Stimulated activated CD4-positive, alpha-beta T cell treated with anti-CD3 and anti-CD28 coated beads, Interleukin-1b, Interleukin-23, amount 100 ng/mL, for 4 hours (primary cell): ENCODE data around the gene SLC38A2.

ENCODE experiments used
- DNase-seq, 2 donors: peaks; one replicate each; pipeline ENCODE4 v3.0.0-alpha.2; 2020; ENCODE audit warnings: low read depth in 2 of 2

The SLC38A2 gene

GRCh38 chr12:46391630-46392029 lies 19.1 kb upstream of the SLC38A2 start:
- no peak for DNase-seq

GRCh38 chr12:46390881-46391280 lies 18.3 kb upstream of the SLC38A2 start:
- DNase-seq, result no peak

- no peak for DNase-seq
These were observed 17.7 kb upstream of the SLC38A2 start for GRCh38 chr12:46390304-46390703.

GRCh38 chr12:46389031-46389616 lies 16.6 kb upstream of the SLC38A2 start:
- no peak for DNase-seq

- DNase-seq, result no peak
These were observed 16.0 kb upstream of the SLC38A2 start for GRCh38 chr12:46388427-46389021.

- no peak for DNase-seq
These were observed 15.1 kb upstream of the SLC38A2 start for GRCh38 chr12:46387670-46388069.

GRCh38 chr12:46386877-46387629 lies 14.5 kb upstream of the SLC38A2 start:
- DNase-seq, result no peak

- no peak for DNase-seq
These were observed 13.8 kb upstream of the SLC38A2 start for GRCh38 chr12:46386360-46386867.

GRCh38 chr12:46385438-46385837 lies 12.9 kb upstream of the SLC38A2 start:
- no peak for DNase-seq

- no peak for DNase-seq
These were observed 12.1 kb upstream of the SLC38A2 start for GRCh38 chr12:46384451-46385309.

- DNase-seq, result peak; percentile 44 to 55
These were observed 11.3 kb upstream of the SLC38A2 start for GRCh38 chr12:46383654-46384450.

- DNase-seq, result peak; percentile 91
These were observed 10.5 kb upstream of the SLC38A2 start for GRCh38 chr12:46382964-46383653.

- no peak for DNase-seq
These were observed 9.9 kb upstream of the SLC38A2 start for GRCh38 chr12:46382408-46382963.

- DNase-seq, result no peak
These were observed 8.3 kb upstream of the SLC38A2 start for GRCh38 chr12:46380881-46381280.

- DNase-seq, result no peak
These were observed 7.6 kb upstream of the SLC38A2 start for GRCh38 chr12:46380022-46380796.

GRCh38 chr12:46379352-46379751 lies 6.8 kb upstream of the SLC38A2 start:
- DNase-seq, result no peak

- no peak for DNase-seq
These were observed 6.0 kb upstream of the SLC38A2 start for GRCh38 chr12:46378530-46378929.

- DNase-seq, result no peak
These were observed 5.1 kb upstream of the SLC38A2 start for GRCh38 chr12:46377678-46378077.

- DNase-seq, result no peak
These were observed 4.0 kb upstream of the SLC38A2 start for GRCh38 chr12:46376579-46376978.
